H1 (cell line): ENCODE measurements around the gene PDE3A. TPM values are rescaled to one million over a fixed set of nuclear protein-coding genes. Genes with fewer than 3 reads are reported as not detected.

Source experiments
- CTCF ChIA-PET: fragments of 300-600 bp; sonication (Branson Sonifier 250); formaldehyde crosslinking; loops from one replicate; lab custom pipeline; 2021; ENCODE audit not compliant: partially characterized antibody; lab: Charles Lee
- POLR2A ChIA-PET: fragments of 300-600 bp; sonication (Branson Sonifier 250); formaldehyde crosslinking; loops from one replicate; lab custom pipeline; 2021; ENCODE audit warnings: inconsistent platforms; ENCODE audit not compliant: partially characterized antibody; lab: Charles Lee
- DNase-seq, 2 experiments: peaks; one replicate each; pipeline versions ENCODE4 v3.0.0 to v3.0.0-alpha.2; 2010 to 2022; ENCODE audit warnings: low spot score in 2 of 2, low read depth in 1 of 2, mixed read lengths in 1 of 2
- FAIRE-seq: peaks from 2 replicates; lab custom pipeline; 2011; peaks lifted over from hg19 to GRCh38; lab: Jason Lieb, UNC
- H2AFZ ChIP-seq: 2 replicates; pipeline ENCODE4 v1.8.1; 2012; ENCODE audit warnings: low read length, inconsistent platforms
- H2AK5ac ChIP-seq: 2 replicates; pipeline ENCODE4 v1.6.1; 2013; ENCODE audit warnings: low read depth, low read length
- H2BK120ac ChIP-seq: replicated peaks from 2 replicates; pipeline ENCODE3; 2013; ENCODE audit warnings: low read depth, low read length, inconsistent platforms
- H2BK12ac ChIP-seq: 2 replicates; pipeline ENCODE4 v1.6.1; 2013; ENCODE audit warnings: low read depth, low read length
- H2BK15ac ChIP-seq: 2 replicates; pipeline ENCODE4 v1.6.1; 2013; ENCODE audit warnings: low read length
- H2BK20ac ChIP-seq: 2 replicates; pipeline ENCODE4 v1.6.1; 2013; ENCODE audit warnings: low read length
- H2BK5ac ChIP-seq: 2 replicates; pipeline ENCODE4 v1.6.1; 2013; ENCODE audit warnings: low read depth, low read length
- H3K14ac ChIP-seq: 2 replicates; pipeline ENCODE4 v1.6.1; 2013; ENCODE audit warnings: inconsistent platforms; ENCODE audit not compliant: insufficient read length
- H3K18ac ChIP-seq: 2 replicates; pipeline ENCODE4 v1.6.1; 2013; ENCODE audit warnings: low read length; ENCODE audit errors: extremely low read depth
- H3K23ac ChIP-seq: 2 replicates; pipeline ENCODE4 v1.6.1; 2013; ENCODE audit warnings: inconsistent platforms; ENCODE audit not compliant: insufficient read length
- H3K23me2 ChIP-seq: 2 replicates; pipeline ENCODE4 v1.6.1; 2013; ENCODE audit warnings: low read depth, low read length
- H3K27ac ChIP-seq: 2 replicates; pipeline ENCODE4 v1.6.1; 2011; ENCODE audit warnings: low read depth, low read length, inconsistent platforms
- H3K27me3 ChIP-seq, 4 experiments: replicated peaks in 1 of 4; 1 replicate in 1 of 4; 2 replicates in 3 of 4; pipeline versions ENCODE4 v1.6.1 to v1.8.1; 2011 to 2013; ENCODE audit warnings: low read length in 3 of 4, mild to moderate bottlenecking in 3 of 4, inconsistent platforms in 2 of 4, mixed read lengths in 2 of 4, moderate library complexity in 1 of 4; ENCODE audit not compliant: control insufficient read depth in 3 of 4, insufficient read depth in 3 of 4; ENCODE audit errors: extremely low read depth in 1 of 4
- H3K36me3 ChIP-seq, 4 experiments: 2 replicates each; pipeline versions ENCODE4 v1.6.1 to v1.8.1; 2011 to 2013; ENCODE audit warnings: mild to moderate bottlenecking in 4 of 4, low read length in 3 of 4, moderate library complexity in 2 of 4, control low read depth in 1 of 4, inconsistent platforms in 1 of 4; ENCODE audit not compliant: insufficient read depth in 4 of 4, control insufficient read depth in 2 of 4
- H3K4ac ChIP-seq: replicated peaks from 2 replicates; pipeline ENCODE3; 2013; ENCODE audit warnings: low read length, low read depth, mixed read lengths, inconsistent platforms; ENCODE audit not compliant: insufficient read length
- H3K4me1 ChIP-seq, 4 experiments: replicated peaks in 1 of 4; 1 replicate in 1 of 4; 2 replicates in 3 of 4; pipeline versions ENCODE4 v1.6.1 to v1.8.1; 2011 to 2013; ENCODE audit warnings: low read length in 3 of 4, inconsistent platforms in 2 of 4, mixed read lengths in 1 of 4; ENCODE audit not compliant: insufficient read depth in 4 of 4, control insufficient read depth in 3 of 4
- H3K4me2 ChIP-seq, 2 experiments: 2 replicates each; pipeline versions ENCODE4 v1.6.1 to v1.8.1; 2011 to 2013; ENCODE audit warnings: low read depth in 2 of 2, low read length in 2 of 2, control low read depth in 1 of 2, inconsistent platforms in 1 of 2, mild to moderate bottlenecking in 1 of 2; ENCODE audit not compliant: insufficient read depth in 1 of 2
- H3K4me3 ChIP-seq, 4 experiments: fragments of 200-600, 300-600 bp in 1 of 4; sonication (generic), shearing (Covaris generic), sonication (Bioruptor Twin) in 1 of 4; 2 replicates each; pipeline versions ENCODE4 v1.5.1 to v1.8.1; 2011 to 2016; ENCODE audit warnings: low read length in 4 of 4, low read depth in 3 of 4, control low read depth in 2 of 4, inconsistent platforms in 2 of 4, mild to moderate bottlenecking in 2 of 4, mixed read lengths in 1 of 4, moderate library complexity in 1 of 4; ENCODE audit not compliant: insufficient read depth in 2 of 4; ENCODE audit errors: extremely low read depth in 1 of 4
- H3K56ac ChIP-seq: replicated peaks from 2 replicates; pipeline ENCODE3; 2013; ENCODE audit warnings: low read depth, mild to moderate bottlenecking, mixed read lengths, low read length, inconsistent platforms; ENCODE audit not compliant: insufficient read length
- H3K79me1 ChIP-seq: 2 replicates; pipeline ENCODE4 v1.6.1; 2013; ENCODE audit warnings: low read depth, low read length, control low read depth
- H3K79me2 ChIP-seq, 2 experiments: 2 replicates each; pipeline versions ENCODE4 v1.6.1 to v1.8.1; 2012 to 2013; ENCODE audit warnings: low read length in 2 of 2, mild to moderate bottlenecking in 2 of 2, inconsistent platforms in 1 of 2; ENCODE audit not compliant: insufficient read depth in 2 of 2, control insufficient read depth in 1 of 2
- H3K9ac ChIP-seq, 4 experiments: replicated peaks in 1 of 4; 1 replicate in 1 of 4; 2 replicates in 3 of 4; pipeline versions ENCODE4 v1.6.1 to v1.8.1; 2011 to 2013; ENCODE audit warnings: low read depth in 3 of 4, low read length in 3 of 4, control low read depth in 2 of 4, mild to moderate bottlenecking in 2 of 4, moderate library complexity in 2 of 4, inconsistent platforms in 1 of 4; ENCODE audit errors: extremely low read depth in 1 of 4
- H3K9me3 ChIP-seq, 2 experiments: 2 replicates each; pipeline versions ENCODE4 v1.6.1 to v1.8.1; 2012 to 2013; ENCODE audit warnings: mild to moderate bottlenecking in 2 of 2, moderate library complexity in 2 of 2, control low read depth in 1 of 2, inconsistent platforms in 1 of 2, low read depth in 1 of 2, low read length in 1 of 2, mixed read lengths in 1 of 2; ENCODE audit not compliant: insufficient read depth in 2 of 2
- H4K20me1 ChIP-seq, 2 experiments: replicated peaks in 1 of 2; 2 replicates each; pipeline versions ENCODE3 to v1.8.1; 2011 to 2013; ENCODE audit warnings: inconsistent platforms in 2 of 2, low read length in 2 of 2, mild to moderate bottlenecking in 1 of 2; ENCODE audit not compliant: insufficient read depth in 2 of 2, control insufficient read depth in 1 of 2
- H4K5ac ChIP-seq: 2 replicates; pipeline ENCODE4 v1.6.1; 2013; ENCODE audit warnings: low read length, low read depth, mixed read lengths, inconsistent platforms; ENCODE audit not compliant: insufficient read length
- H4K8ac ChIP-seq: 2 replicates; pipeline ENCODE4 v1.8.0; 2013; ENCODE audit warnings: mild to moderate bottlenecking, moderate library complexity, low read length, inconsistent platforms; ENCODE audit not compliant: insufficient read depth; ENCODE audit errors: extremely low read depth
- H4K91ac ChIP-seq: replicated peaks from 2 replicates; pipeline ENCODE3; 2013; ENCODE audit warnings: low read length, mixed read lengths, inconsistent platforms; ENCODE audit not compliant: insufficient read length
- CBX8 ChIP-seq: fragments of 300-800, 300-1000 bp; sonication (generic); IDR thresholded peaks from 2 replicates; pipeline ENCODE4 v1.7.1; 2016; ENCODE audit warnings: low read depth, low read length, borderline replicate concordance
- CTBP2 ChIP-seq: IDR thresholded peaks from 2 replicates; pipeline ENCODE4 v1.7.0; 2011; ENCODE audit warnings: borderline replicate concordance, mild to moderate bottlenecking, moderate library complexity, mixed read lengths, low read length; ENCODE audit not compliant: insufficient read depth, insufficient read length
- FOSL1 ChIP-seq: IDR thresholded peaks from 2 replicates; pipeline ENCODE4 v1.6.1; 2011; ENCODE audit warnings: mild to moderate bottlenecking, low read depth, low read length, moderate library complexity; ENCODE audit not compliant: insufficient read depth
- HDAC6 ChIP-seq: IDR thresholded peaks from one replicate; pipeline ENCODE4 v1.7.1; 2012; ENCODE audit warnings: low read depth, mild to moderate bottlenecking, inconsistent platforms, low read length, moderate library complexity
- KDM4A ChIP-seq: IDR thresholded peaks from one replicate; pipeline ENCODE4 v1.7.1; 2012; ENCODE audit warnings: low read depth, mild to moderate bottlenecking, moderate library complexity, low read length, inconsistent platforms; ENCODE audit not compliant: severe bottlenecking
- RAD21 ChIP-seq, 2 experiments: IDR thresholded peaks in 1 of 2; conservative IDR thresholded peaks in 1 of 2; 2 replicates each; pipeline ENCODE4 v1.6.1; 2011; ENCODE audit warnings: low read depth in 2 of 2, low read length in 2 of 2, improper control_type of control experiment in 1 of 2, inconsistent platforms in 1 of 2, mild to moderate bottlenecking in 1 of 2, moderate library complexity in 1 of 2
- RNF2 ChIP-seq: fragments of 200-900, 300-1000 bp; sonication (generic); IDR thresholded peaks from 2 replicates; pipeline ENCODE4 v1.7.1; 2016; ENCODE audit warnings: borderline replicate concordance, low read depth, mild to moderate bottlenecking, antibody characterized with exemption, low read length; ENCODE audit not compliant: poor library complexity, severe bottlenecking; ENCODE audit errors: missing control alignments
- SAP30 ChIP-seq: fragments of 300-600 bp; sonication (generic); IDR thresholded peaks from 2 replicates; pipeline ENCODE4 v1.7.1; 2012; ENCODE audit warnings: low read length, moderate library complexity, mild to moderate bottlenecking, inconsistent platforms; ENCODE audit not compliant: insufficient read depth, insufficient replicate concordance
- SIN3A ChIP-seq, 2 experiments: IDR thresholded peaks in 1 of 2; conservative IDR thresholded peaks in 1 of 2; 2 replicates each; pipeline ENCODE4 v1.6.1; 2011 to 2012; ENCODE audit warnings: low read length in 2 of 2, improper control_type of control experiment in 1 of 2, low read depth in 1 of 2, mild to moderate bottlenecking in 1 of 2
- TBP ChIP-seq: IDR thresholded peaks from 2 replicates; pipeline ENCODE4 v1.6.1; 2011; ENCODE audit warnings: low read depth, low read length, improper control_type of control experiment
- USF2 ChIP-seq: IDR thresholded peaks from 2 replicates; pipeline ENCODE4 v1.6.1; 2011; ENCODE audit warnings: low read length, improper control_type of control experiment
- ZNF274 ChIP-seq: IDR thresholded peaks from 2 replicates; pipeline ENCODE4 v1.7.0; 2012; ENCODE audit warnings: low read length, borderline replicate concordance; ENCODE audit errors: extremely low read depth
- WGBS, 2 experiments: shearing (Covaris generic) in 1 of 2; methylation state at CpG; one replicate each; pipeline versions ENCODE4 v1.1.6 to v1.1.7; 2013 to 2015; ENCODE audit warnings: low lambda C conversion rate in 2 of 2, mixed read lengths in 2 of 2, inconsistent platforms in 1 of 2, low coverage in 1 of 2, missing lambda C conversion rate in 1 of 2; ENCODE audit not compliant: insufficient replicate concordance in 2 of 2, insufficient coverage in 1 of 2, insufficient read length in 1 of 2; ENCODE audit errors: extremely low coverage in 1 of 2, missing lambda C conversion rate in 1 of 2; 5-methylcytosine and 5-hydroxymethylcytosine counted together
- polyA plus RNA-seq, 7 experiments: library from polyadenylated mRNA; depleted of rRNA in 3 of 7; stranded (reverse) in 5 of 7; unstranded in 2 of 7; fragments of >200 nt in 5 of 7; fragments of 200-250 nt in 2 of 7; gene quantifications; 1 replicate in 5 of 7; 2 replicates in 1 of 7; 4 replicates in 1 of 7; pipeline versions ENCODE4 v1.2.1 to v1.2.3, GENCODE V29; 2011 to 2013; ENCODE audit warnings: missing spikeins in 2 of 7, mixed read lengths in 2 of 7
- total RNA-seq: library from RNA; stranded (reverse); fragmentation: NEBNext Ultra II Directional; extraction: Animal tissue kit (Norgen Biotek cat#: 25700); gene quantifications from 2 replicates; pipeline ENCODE4 v1.2.1, GENCODE V29; 2021

PDE3A gene
- total and polyA plus RNA-seq, 2 of the 8 experiments (the other 6 are each of a cell fraction or from before 2014, with no cell fraction given): 1.4 to 3.4 TPM

GRCh38 chr12:20342111-20342510, 26.2 kb upstream of the PDE3A start:
- H3K4me3 ChIP-seq: no peak overlapping the region
- no peaks in the 10 kb centered on the region; a peak in 1 of 7 replicates for H3K4me1 ChIP-seq
- H3K9ac ChIP-seq: no peak overlapping the region
- no peaks in the 10 kb centered on the region for H3K23me2 ChIP-seq
- H3K18ac ChIP-seq: no peak overlapping the region
- no peak overlapping the region for H3K14ac ChIP-seq
- no peak overlapping the region for H4K8ac ChIP-seq
- H3K56ac ChIP-seq: no peak overlapping the region
- H4K20me1 ChIP-seq: no peaks in the 10 kb centered on the region
- H3K4ac ChIP-seq: no peak overlapping the region
- H4K5ac ChIP-seq: no peak overlapping the region
- FAIRE-seq (no peak), DNase-seq (no peak)
- H3K79me1 ChIP-seq: no peaks in the 10 kb centered on the region
- H2BK5ac ChIP-seq: no peak overlapping the region
- H4K91ac ChIP-seq: no peak overlapping the region
- H3K27ac ChIP-seq: no peak overlapping the region
- no peak overlapping the region for H3K4me2 ChIP-seq
- H3K36me3 ChIP-seq: no peaks in the 10 kb centered on the region
- no peaks in the 10 kb centered on the region for H3K9me3 ChIP-seq
- POLR2A ChIA-PET: no interaction called here
- CTCF ChIA-PET: no interaction called here
- no peak overlapping the region for H2BK12ac ChIP-seq
- no peak overlapping the region for H2BK120ac ChIP-seq
- H2AFZ ChIP-seq: no peak overlapping the region
- H3K27me3 ChIP-seq: no peaks in the 10 kb centered on the region
- no peaks in the 10 kb centered on the region for H3K79me2 ChIP-seq
- H2AK5ac ChIP-seq: no peak overlapping the region
- 95% methylated on average over 3 of the region's 3 CpGs; no CpG with 5 or more reads in 1 of the 2 experiments for WGBS, 2 experiments
- no peak overlapping the region for H2BK15ac ChIP-seq
- H3K23ac ChIP-seq: no peak overlapping the region
- no peak overlapping the region for H2BK20ac ChIP-seq
- no peak for TF ChIP-seq RAD21 (IDR thresholded peaks at IDR 0.05 in 1 of 2, conservative IDR thresholded peaks at IDR 0.05 in 1 of 2; ENCODE audit: low read depth in 2 of 2, low read length in 2 of 2)
- TF ChIP-seq CBX8: no peak
- no peak for TF ChIP-seq SIN3A (conservative IDR thresholded peaks at IDR 0.05 in 1 of 2, IDR thresholded peaks at IDR 0.05 in 1 of 2; ENCODE audit: low read depth in 1 of 2, low read length in 2 of 2)
- TF ChIP-seq RNF2: no peak
- no peak for TF ChIP-seq FOSL1
- TF ChIP-seq ZNF274: no peak
- no peak for TF ChIP-seq SAP30
- no peak for TF ChIP-seq HDAC6
- no peak for TF ChIP-seq USF2
- TF ChIP-seq KDM4A: no peak
- TF ChIP-seq CTBP2: no peak
- no peak for TF ChIP-seq TBP
